IPS DF 6.9 (cell line): ENCODE data around the gene WDR64.

Experiments used
- DNase-seq: peaks from one replicate; pipeline ENCODE4 v3.0.0-alpha.2; 2013; ENCODE audit warnings: low read depth, low spot score
- H3K27ac ChIP-seq: one replicate; pipeline ENCODE4 v1.5.1; 2013; ENCODE audit warnings: low read length, control low read depth
- H3K27me3 ChIP-seq: 2 replicates; pipeline ENCODE4 v1.6.1; 2013; ENCODE audit warnings: mild to moderate bottlenecking, low read length; ENCODE audit not compliant: control insufficient read depth, insufficient read depth
- H3K36me3 ChIP-seq: 2 replicates; pipeline ENCODE4 v1.6.1; 2013; ENCODE audit warnings: low read length; ENCODE audit not compliant: control insufficient read depth, insufficient read depth
- H3K4me1 ChIP-seq: 2 replicates; pipeline ENCODE4 v1.6.1; 2013; ENCODE audit warnings: low read length; ENCODE audit not compliant: control insufficient read depth, insufficient read depth
- H3K4me3 ChIP-seq: 2 replicates; pipeline ENCODE4 v1.5.1; 2013; ENCODE audit warnings: mild to moderate bottlenecking, low read length
- H3K9me3 ChIP-seq: 2 replicates; pipeline ENCODE4 v1.6.1; 2013; ENCODE audit warnings: low read length, inconsistent platforms; ENCODE audit not compliant: control insufficient read depth, insufficient read depth
- WGBS: extraction: QIAGEN DNeasy Blood & Tissue Kit; methylation state at CpG from one replicate; pipeline ENCODE4 v1.1.7; 2013; ENCODE audit warnings: mixed read lengths, missing lambda C conversion rate; ENCODE audit not compliant: insufficient read length, insufficient coverage; 5-methylcytosine and 5-hydroxymethylcytosine counted together

WDR64 gene

DNA sequence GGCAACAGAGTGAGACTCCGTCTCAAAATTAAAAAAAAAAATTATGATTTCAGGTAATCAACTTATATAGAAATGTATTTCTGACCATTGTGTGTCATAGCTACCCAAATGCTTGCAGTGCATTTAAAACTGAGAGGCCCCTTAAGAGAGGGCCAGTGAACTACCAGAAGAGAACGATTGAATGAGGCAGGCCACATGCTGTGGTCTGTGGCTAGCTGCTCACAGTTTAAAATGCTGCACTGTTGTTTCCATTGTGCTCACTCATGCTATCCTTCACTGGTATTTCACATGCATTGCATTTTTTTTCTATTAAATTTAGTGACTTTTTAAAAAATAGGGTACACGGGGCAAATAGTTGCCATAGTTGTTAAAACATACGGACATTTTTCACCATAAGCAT lies 37.9 kb upstream of the WDR64 start:
- DNase-seq = no peak
- no peaks in the 10 kb centered on the region for H3K4me1 ChIP-seq
- WGBS = no CpG with 5 or more reads among the region's 4 CpGs
- no peaks in the 10 kb centered on the region for H3K9me3 ChIP-seq
- no peaks in the 10 kb centered on the region for H3K27me3 ChIP-seq
- no peaks in the 10 kb centered on the region for H3K36me3 ChIP-seq
- no peak overlapping the region for H3K27ac ChIP-seq
- no peak overlapping the region for H3K4me3 ChIP-seq

DNA sequence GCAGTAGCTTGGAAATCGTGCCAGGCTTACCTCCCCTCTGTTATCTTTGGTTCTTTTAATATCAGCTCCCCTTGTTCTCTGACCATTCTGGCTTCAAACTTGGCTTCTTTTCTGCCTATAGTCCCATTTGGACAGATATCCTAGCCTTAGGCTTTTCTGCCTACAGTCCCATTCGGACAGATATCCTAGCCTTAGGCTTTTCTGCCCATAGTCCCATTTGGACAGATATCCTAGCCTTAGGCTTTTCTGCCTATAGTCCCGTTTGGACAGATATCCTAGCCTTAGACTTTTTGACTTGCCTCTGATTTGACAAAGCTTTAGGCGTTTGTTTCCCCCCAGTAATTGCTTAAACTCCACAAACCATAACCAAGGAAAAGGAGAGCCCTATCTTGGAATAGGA lies 37.5 kb upstream of the WDR64 start:
- Histone ChIP-seq H3K27ac (no peak overlapping the region), H3K4me3 (no peak overlapping the region), H3K9me3 (no peaks in the 10 kb centered on the region), H3K4me1 (no peaks in the 10 kb centered on the region), H3K27me3 (no peaks in the 10 kb centered on the region), H3K36me3 (no peaks in the 10 kb centered on the region)
- no CpG with 5 or more reads among the region's 4 CpGs for WGBS
- DNase-seq = no peak

DNA sequence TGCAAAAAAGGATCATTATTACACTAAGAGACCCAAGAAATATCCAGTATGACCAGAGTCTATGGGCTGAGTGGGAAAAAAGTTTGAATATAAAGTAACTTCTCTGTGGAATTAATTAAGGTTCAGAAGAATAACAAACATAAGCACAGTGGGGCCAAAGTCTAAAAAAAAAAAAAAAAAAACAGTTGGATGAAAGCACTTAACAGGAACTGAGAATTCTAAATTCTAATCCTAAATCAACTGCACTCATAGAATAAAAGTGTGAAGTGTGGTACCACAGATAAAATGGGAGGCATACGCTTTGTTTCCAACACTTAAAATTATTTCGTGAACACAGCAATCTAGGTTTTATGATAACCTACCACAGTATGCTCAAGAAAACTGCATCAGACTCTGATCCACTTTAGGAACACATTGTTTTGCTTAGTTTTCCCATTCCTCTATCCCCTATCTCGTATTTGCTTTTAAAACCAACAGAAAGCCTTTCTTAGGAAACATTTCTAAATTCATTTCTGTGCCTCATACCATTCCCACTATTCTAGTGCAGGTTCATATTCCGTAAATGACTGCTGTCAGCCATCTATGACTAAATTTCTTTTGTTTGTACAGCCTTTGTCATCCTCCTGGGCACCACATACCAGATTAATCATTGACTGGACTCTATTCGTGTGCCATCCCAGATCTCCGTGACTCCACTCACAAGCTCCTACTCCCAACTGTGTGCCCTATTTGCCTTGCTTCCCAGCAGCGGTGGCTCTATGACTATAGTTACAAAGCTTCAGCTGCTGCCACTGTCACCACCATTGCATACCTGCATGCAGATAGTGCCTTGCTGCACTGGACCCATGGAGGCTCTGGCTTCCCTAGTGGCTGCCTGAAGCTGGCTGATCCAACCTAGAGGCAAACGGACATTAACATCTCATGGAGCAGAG lies 36.8 kb upstream of the WDR64 start:
- no peak overlapping the region for H3K4me3 ChIP-seq
- H3K27me3 ChIP-seq = no peaks in the 10 kb centered on the region
- no peak for DNase-seq
- H3K4me1 ChIP-seq = no peaks in the 10 kb centered on the region
- no peak overlapping the region for H3K27ac ChIP-seq
- H3K9me3 ChIP-seq = no peaks in the 10 kb centered on the region
- H3K36me3 ChIP-seq = no peaks in the 10 kb centered on the region
- WGBS = no CpG with 5 or more reads among the region's 8 CpGs

DNA sequence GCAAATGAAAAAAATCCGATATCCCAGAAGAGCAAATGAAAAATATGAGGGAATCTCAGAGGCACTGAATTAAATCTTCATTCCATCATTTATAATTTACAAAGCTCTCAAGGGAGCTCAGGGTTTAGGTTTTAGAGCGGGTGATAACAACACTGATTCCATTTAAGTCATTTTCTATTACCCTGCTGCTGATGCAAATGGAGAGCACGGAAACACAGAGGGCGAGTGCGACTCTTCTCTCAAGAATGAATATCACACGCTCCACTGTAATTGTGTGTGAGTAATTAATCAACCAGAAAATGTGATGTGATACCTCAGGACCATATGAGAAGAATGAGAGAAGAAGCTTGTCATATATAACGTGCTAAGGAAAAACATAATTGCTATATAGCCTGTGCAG lies 34.7 kb upstream of the WDR64 start:
- Histone ChIP-seq H3K9me3 (no peaks in the 10 kb centered on the region), H3K27me3 (no peaks in the 10 kb centered on the region), H3K4me3 (no peak overlapping the region), H3K4me1 (no peaks in the 10 kb centered on the region), H3K27ac (no peak overlapping the region), H3K36me3 (no peaks in the 10 kb centered on the region)
- WGBS = no CpG with 5 or more reads among the region's 7 CpGs
- DNase-seq = no peak

DNA sequence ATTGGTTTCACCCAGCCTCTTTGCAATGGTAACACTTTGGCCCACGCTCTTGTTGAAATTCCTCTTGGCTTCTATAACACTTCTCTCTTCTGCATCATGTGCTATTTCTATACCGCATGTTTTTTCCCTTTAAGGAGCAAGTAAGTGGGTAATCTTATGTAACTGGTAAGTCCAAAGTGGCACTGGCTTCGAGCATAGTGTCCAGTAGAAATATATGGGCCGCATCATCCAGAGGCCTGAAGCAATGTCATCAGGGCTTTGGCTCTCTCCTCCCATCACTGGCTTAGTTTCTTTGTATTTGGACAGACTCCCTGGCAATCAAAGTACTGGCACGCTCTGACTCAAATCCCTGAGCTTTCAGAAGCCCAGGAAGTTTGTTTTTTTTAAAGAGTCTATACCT lies 29.4 kb upstream of the WDR64 start:
- WGBS = no CpG with 5 or more reads among the region's 5 CpGs
- Histone ChIP-seq H3K27me3 (no peaks in the 10 kb centered on the region), H3K27ac (no peak overlapping the region), H3K4me3 (no peak overlapping the region), H3K36me3 (no peaks in the 10 kb centered on the region), H3K4me1 (no peaks in the 10 kb centered on the region), H3K9me3 (no peaks in the 10 kb centered on the region)
- DNase-seq = no peak

DNA sequence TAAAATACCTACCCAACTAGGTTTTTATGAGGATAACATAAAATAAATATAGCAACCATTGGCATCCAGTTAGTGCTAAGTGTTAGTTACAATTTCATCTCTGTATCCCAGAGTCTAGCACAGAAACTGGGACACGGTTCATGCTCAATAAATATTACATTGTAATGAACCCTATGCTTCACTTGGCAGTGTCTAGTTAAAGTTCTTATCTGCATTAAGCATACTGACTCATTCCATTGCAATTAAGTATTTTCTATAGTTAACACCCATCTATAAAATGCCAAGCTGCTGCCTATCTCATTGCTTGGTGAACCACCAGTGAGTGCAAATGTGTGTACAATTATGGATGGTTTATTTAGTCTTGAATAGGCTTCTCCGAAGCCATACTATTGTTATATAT lies 27.1 kb upstream of the WDR64 start:
- no peaks in the 10 kb centered on the region for H3K9me3 ChIP-seq
- H3K27ac ChIP-seq = no peak overlapping the region
- no peaks in the 10 kb centered on the region for H3K27me3 ChIP-seq
- no peaks in the 10 kb centered on the region for H3K36me3 ChIP-seq
- no peak for DNase-seq
- H3K4me1 ChIP-seq = no peaks in the 10 kb centered on the region
- WGBS = no CpG with 5 or more reads among the region's 2 CpGs
- no peak overlapping the region for H3K4me3 ChIP-seq

DNA sequence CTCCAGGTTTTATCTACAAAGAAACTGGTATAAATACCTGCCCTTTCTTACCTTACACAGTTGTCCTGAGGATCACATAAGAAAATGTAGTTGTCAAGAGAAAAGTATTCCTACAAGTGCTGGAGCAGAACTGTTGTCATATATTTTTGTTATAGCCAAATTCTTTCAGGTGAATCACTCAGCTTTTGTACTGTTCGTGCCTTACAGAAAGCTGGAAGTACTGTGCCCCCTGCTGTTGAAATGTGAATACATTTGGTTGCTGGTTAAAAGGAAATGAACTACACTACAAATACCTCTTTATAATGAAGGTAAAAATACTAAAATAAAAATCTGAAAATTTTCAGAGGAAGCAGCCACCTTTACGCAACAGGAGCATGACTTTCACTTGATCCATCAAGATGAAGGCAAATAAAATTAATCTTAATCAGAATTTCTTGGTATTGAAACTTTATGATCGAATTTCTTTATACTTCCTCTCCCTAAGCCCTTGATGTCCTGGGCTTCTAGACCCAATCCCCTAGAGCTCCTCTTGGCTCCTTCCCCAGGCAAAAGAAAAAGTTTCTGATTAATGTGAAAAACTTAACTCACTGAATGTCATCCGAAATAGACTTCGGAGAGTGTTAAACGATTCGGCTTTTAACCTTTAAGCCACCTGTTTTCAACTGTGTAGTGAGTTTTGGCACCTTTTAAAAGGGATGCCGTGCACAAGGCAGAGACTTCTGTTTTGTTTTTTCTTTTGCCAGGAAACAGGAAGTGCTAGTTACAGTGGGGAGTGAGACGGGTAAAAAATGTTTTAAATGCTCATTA lies 24.4 kb upstream of the WDR64 start:
- no peaks in the 10 kb centered on the region for H3K27me3 ChIP-seq
- no peak for DNase-seq
- no CpG with 5 or more reads among the region's 9 CpGs for WGBS
- H3K36me3 ChIP-seq = no peaks in the 10 kb centered on the region; the same call in 1 of the 2 replicates
- H3K27ac ChIP-seq = no peak overlapping the region
- H3K4me3 ChIP-seq = no peak overlapping the region
- H3K4me1 ChIP-seq = peaks cover 1% of the 10 kb centered on the region; the same call in 1 of the 2 replicates
- H3K9me3 ChIP-seq = no peaks in the 10 kb centered on the region

DNA sequence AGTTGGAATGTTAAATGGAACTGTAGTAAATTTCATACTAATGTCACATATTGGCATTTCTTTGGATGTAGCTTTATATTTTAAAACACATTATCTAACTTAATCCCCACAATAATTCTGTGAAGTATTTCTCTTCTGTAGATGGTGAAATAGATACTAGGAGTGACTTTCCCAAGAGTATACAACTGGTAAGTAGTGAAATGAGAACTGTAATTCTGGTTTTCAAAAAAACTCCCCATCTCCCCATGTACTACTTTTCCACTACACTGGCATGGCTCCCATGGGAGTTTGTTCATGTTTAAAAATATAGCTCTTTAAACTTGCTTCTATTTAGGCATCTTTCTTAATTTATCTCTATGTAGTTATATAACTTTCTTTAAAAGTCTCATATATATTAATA lies 22.1 kb upstream of the WDR64 start:
- Histone ChIP-seq H3K27me3 (no peaks in the 10 kb centered on the region), H3K4me1 (peaks cover 1% of the 10 kb centered on the region; the same call in 1 of the 2 replicates), H3K36me3 (no peaks in the 10 kb centered on the region; the same call in 1 of the 2 replicates), H3K4me3 (no peak overlapping the region), H3K27ac (no peak overlapping the region), H3K9me3 (no peaks in the 10 kb centered on the region)
- DNase-seq = no peak

DNA sequence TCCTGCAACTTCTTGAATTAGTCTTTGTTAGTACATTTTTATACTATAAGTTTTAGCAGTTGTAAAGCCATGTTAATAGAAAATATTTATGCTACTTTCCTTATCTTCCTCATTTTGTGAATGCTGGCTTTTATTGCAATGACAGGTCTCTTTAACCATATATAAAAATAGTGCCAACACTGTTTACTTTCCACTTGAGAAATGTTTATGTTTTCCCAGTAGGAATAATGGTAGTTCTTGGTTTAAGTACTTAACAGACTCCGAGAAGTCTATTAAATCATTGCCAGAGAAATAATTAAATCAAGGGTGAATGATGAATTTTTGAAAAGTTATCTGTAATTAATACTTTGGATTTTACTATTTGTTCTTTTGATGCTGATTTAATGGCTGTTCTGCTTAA lies 21.6 kb upstream of the WDR64 start:
- H3K27ac ChIP-seq = no peak overlapping the region
- H3K4me1 ChIP-seq = peaks cover 1% of the 10 kb centered on the region; the same call in 1 of the 2 replicates
- no peak for DNase-seq
- WGBS = no CpG with 5 or more reads among the region's 1 CpG
- H3K27me3 ChIP-seq = no peaks in the 10 kb centered on the region
- no peaks in the 10 kb centered on the region for H3K9me3 ChIP-seq
- peaks cover 3% of the 10 kb centered on the region; the same call in 1 of the 2 replicates for H3K36me3 ChIP-seq
- no peak overlapping the region for H3K4me3 ChIP-seq

DNA sequence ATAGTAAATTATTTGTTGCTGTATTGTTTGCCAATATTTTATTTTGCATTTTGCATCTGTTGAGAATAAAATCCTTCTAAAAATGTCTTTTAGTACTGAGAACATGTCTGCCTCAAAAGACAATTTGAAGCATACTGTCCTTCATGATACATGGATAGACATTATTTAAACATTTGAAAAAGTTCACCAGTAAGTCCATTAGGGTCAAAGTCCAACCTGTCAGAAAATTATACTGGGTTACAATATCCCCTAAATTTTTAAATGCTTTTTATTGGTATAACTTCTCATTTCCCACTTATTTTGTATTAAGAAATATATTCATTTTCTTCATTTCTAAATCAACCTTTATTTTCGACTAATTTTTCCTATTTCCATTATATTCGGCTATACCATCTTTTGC lies 21.2 kb upstream of the WDR64 start:
- H3K9me3 ChIP-seq = no peaks in the 10 kb centered on the region
- H3K36me3 ChIP-seq = peaks cover 4% of the 10 kb centered on the region; the same call in 1 of the 2 replicates
- no peak for DNase-seq
- peaks cover 1% of the 10 kb centered on the region; the same call in 1 of the 2 replicates for H3K4me1 ChIP-seq
- WGBS = 100% methylated on average over 2 of the region's 2 CpGs
- H3K4me3 ChIP-seq = no peak overlapping the region
- H3K27ac ChIP-seq = no peak overlapping the region
- no peaks in the 10 kb centered on the region for H3K27me3 ChIP-seq
